K562 (cell line): ENCODE data around the gene MINDY3. TPM values are rescaled to one million over a fixed set of nuclear protein-coding genes. Genes with fewer than 3 reads are reported as not detected.

Experiments
- ATAC-seq: fragments of 200-7000 bp; cut with Tn5 transposase; 3 replicates; pipeline ENCODE4 v1.9.1; 2020; ENCODE audit warnings: moderate library complexity
- BruUV-seq: library from RNA; stranded (reverse); fragments of 400-500 nt; replicated peaks from 2 replicates; lab custom pipeline; 2021; lab: Mats Ljungman, UMichigan
- CTCF ChIA-PET: fragments of 300-600 bp; formaldehyde crosslinking; extraction: SDS; loops from one replicate; lab custom pipeline; 2021; ENCODE audit warnings: low intra/inter-chr PET ratio; lab: Yijun Ruan, JAX
- POLR2A ChIA-PET: fragments of 300-600, 350-650 bp; sonication (Branson Sonifier 250); formaldehyde crosslinking; extraction: SDS; loops from one replicate; lab custom pipeline; 2021; ENCODE audit warnings: antibody characterized with exemption, inconsistent platforms; lab: Yijun Ruan, JAX
- DNase-seq, 4 experiments: peaks; one replicate each; pipeline versions ENCODE4 v3.0.0 to v3.0.0-alpha.2; 2011 to 2018; ENCODE audit warnings: low spot score in 3 of 4, mixed read lengths in 3 of 4; ENCODE audit errors: extremely low read depth in 1 of 4
- FAIRE-seq: peaks from 2 replicates; lab custom pipeline; 2011; peaks lifted over from hg19 to GRCh38; lab: Jason Lieb, UNC
- H2AFZ ChIP-seq: 2 replicates; pipeline ENCODE4 v1.6.0; 2011; ENCODE audit warnings: low read depth, low read length, control low read depth, inconsistent platforms
- H3K27ac ChIP-seq: fragments of 200-600 bp; 3 replicates; pipeline ENCODE4 v1.8.0; 2011; ENCODE audit warnings: low read depth, mild to moderate bottlenecking, control low read depth, inconsistent platforms, low read length, moderate library complexity, mixed read lengths; ENCODE audit errors: extremely low read depth
- H3K27me3 ChIP-seq, 2 experiments: fragments of 300-600 bp in 1 of 2; 2 replicates in 1 of 2; 3 replicates in 1 of 2; pipeline versions ENCODE4 v1.6.0 to v1.8.0; 2011; ENCODE audit warnings: inconsistent platforms in 2 of 2, low read length in 2 of 2, mild to moderate bottlenecking in 1 of 2, mixed read lengths in 1 of 2, moderate library complexity in 1 of 2; ENCODE audit not compliant: control insufficient read depth in 2 of 2, insufficient read depth in 2 of 2
- H3K36me3 ChIP-seq: fragments of 300-600 bp; 3 replicates; pipeline ENCODE4 v1.8.0; 2011; ENCODE audit warnings: mild to moderate bottlenecking, low read length, inconsistent platforms; ENCODE audit not compliant: control insufficient read depth, insufficient read depth
- H3K4me1 ChIP-seq, 2 experiments: fragments of 200-600 bp in 1 of 2; replicated peaks in 1 of 2; 2 replicates in 1 of 2; 3 replicates in 1 of 2; pipeline versions ENCODE4 v1.5.1 to v1.8.0; 2011; ENCODE audit warnings: inconsistent platforms in 2 of 2, low read length in 2 of 2, mild to moderate bottlenecking in 1 of 2, mixed read lengths in 1 of 2, moderate library complexity in 1 of 2; ENCODE audit not compliant: control insufficient read depth in 2 of 2, insufficient read depth in 2 of 2
- H3K4me2 ChIP-seq: 2 replicates; pipeline ENCODE4 v1.6.1; 2011; ENCODE audit warnings: low read length, control low read depth, inconsistent platforms, mixed read lengths; ENCODE audit not compliant: insufficient read depth
- H3K4me3 ChIP-seq: fragments of 200-600 bp; sonication (generic), shearing (Covaris generic); 2 replicates; pipeline ENCODE4 v1.5.1; 2016; ENCODE audit warnings: control low read depth, inconsistent platforms
- H3K79me2 ChIP-seq: fragments of 200-600 bp; 3 replicates; pipeline ENCODE4 v1.8.0; 2011; ENCODE audit warnings: low read length, inconsistent platforms; ENCODE audit not compliant: control insufficient read depth, insufficient read depth
- H3K9ac ChIP-seq, 2 experiments: 2 replicates each; pipeline versions ENCODE4 v1.6.0 to v1.6.1; 2011; ENCODE audit warnings: low read depth in 2 of 2, low read length in 2 of 2, control low read depth in 1 of 2, inconsistent platforms in 1 of 2, mild to moderate bottlenecking in 1 of 2, mixed read lengths in 1 of 2; ENCODE audit not compliant: insufficient read depth in 1 of 2
- H3K9me1 ChIP-seq: one replicate; pipeline ENCODE4 v1.6.0; 2011; ENCODE audit warnings: inconsistent platforms, mild to moderate bottlenecking, low read length, moderate library complexity; ENCODE audit not compliant: control insufficient read depth, insufficient read depth
- H3K9me3 ChIP-seq: replicated peaks from 2 replicates; pipeline ENCODE4 v1.5.1; 2011; ENCODE audit warnings: low read depth, low read length, inconsistent platforms; ENCODE audit not compliant: control insufficient read depth, insufficient read depth
- H4K20me1 ChIP-seq: replicated peaks from 2 replicates; pipeline ENCODE4 v1.6.1; 2011; ENCODE audit warnings: low read length, inconsistent platforms, mixed read lengths; ENCODE audit not compliant: control insufficient read depth, insufficient read depth
- COPS2 ChIP-seq: fragments of 450-650 bp; conservative IDR thresholded peaks from 2 replicates; pipeline ENCODE4 v1.6.1; 2016; ENCODE audit warnings: mild to moderate bottlenecking, moderate library complexity
- GABPB1 ChIP-seq: sonication (generic); formaldehyde crosslinking; IDR thresholded peaks from 2 replicates; pipeline ENCODE4 v1.8.0; 2022; ENCODE audit warnings: mild to moderate bottlenecking, missing genetic modification reagents
- HDAC2 ChIP-seq: fragments of 450-650 bp; IDR thresholded peaks from 2 replicates; pipeline ENCODE4 v1.6.1; 2016; ENCODE audit warnings: mild to moderate bottlenecking
- HNRNPLL ChIP-seq: fragments of 200-400 bp; formaldehyde crosslinking; IDR thresholded peaks from 2 replicates; pipeline ENCODE4 v1.6.1; 2017; ENCODE audit warnings: low read length, low read depth, mild to moderate bottlenecking; ENCODE audit not compliant: poor library complexity, severe bottlenecking
- HNRNPUL1 ChIP-seq: fragments of 200-400 bp; formaldehyde crosslinking; IDR thresholded peaks from 2 replicates; pipeline ENCODE4 v1.6.1; 2017; ENCODE audit warnings: low read length
- KAT8 ChIP-seq: fragments of 450-650 bp; IDR thresholded peaks from 2 replicates; pipeline ENCODE4 v1.6.1; 2016; ENCODE audit warnings: low read depth, mild to moderate bottlenecking
- MYC ChIP-seq, 2 experiments: fragments of 250-450 bp in 1 of 2; sonication (Bioruptor Pico) in 1 of 2; IDR thresholded peaks; 2 replicates each; pipeline versions ENCODE4 v1.5.1 to v1.6.1; 2012 to 2021; ENCODE audit warnings: low read depth in 2 of 2, borderline replicate concordance in 1 of 2, improper control_type of control experiment in 1 of 2, low read length in 1 of 2, mild to moderate bottlenecking in 1 of 2, moderate library complexity in 1 of 2
- NCOA6 ChIP-seq: fragments of 450-650 bp; IDR thresholded peaks from 2 replicates; pipeline ENCODE4 v1.6.1; 2017; ENCODE audit warnings: mild to moderate bottlenecking
- NFYB ChIP-seq: IDR thresholded peaks from 2 replicates; pipeline ENCODE4 v1.6.1; 2011; ENCODE audit warnings: mild to moderate bottlenecking, moderate library complexity; ENCODE audit not compliant: insufficient read length; ENCODE audit errors: extremely low read depth
- NR4A1 ChIP-seq, 2 experiments: fragments of 250-450 bp in 1 of 2; fragments of 450-650 bp in 1 of 2; sonication (Bioruptor Pico) in 1 of 2; IDR thresholded peaks; 2 replicates each; pipeline versions ENCODE4 v1.4.0 to v1.6.1; 2016 to 2020; ENCODE audit warnings: mild to moderate bottlenecking in 2 of 2, missing compliant biosample characterization in 1 of 2, missing genetic modification characterization in 1 of 2, moderate library complexity in 1 of 2
- RB1 ChIP-seq: fragments of 450-650 bp; IDR thresholded peaks from 2 replicates; pipeline ENCODE4 v1.6.1; 2017; ENCODE audit warnings: low read depth, mild to moderate bottlenecking
- SIX5 ChIP-seq, 2 experiments: IDR thresholded peaks; 2 replicates each; pipeline ENCODE4 v1.6.1; 2011; ENCODE audit warnings: low read length in 2 of 2, borderline replicate concordance in 1 of 2, low read depth in 1 of 2, mild to moderate bottlenecking in 1 of 2, moderate library complexity in 1 of 2; ENCODE audit not compliant: insufficient read depth in 1 of 2
- SMARCA4 ChIP-seq: fragments of 450-650 bp; IDR thresholded peaks from 2 replicates; pipeline ENCODE4 v1.6.1; 2016
- SRSF7 ChIP-seq: fragments of 200-400 bp; formaldehyde crosslinking; optimal IDR thresholded peaks from 2 replicates; pipeline ENCODE3; 2017; ENCODE audit warnings: mild to moderate bottlenecking, low read depth, low read length
- WHSC1 ChIP-seq: IDR thresholded peaks from one replicate; pipeline ENCODE4 v1.6.1; 2012; ENCODE audit warnings: low read length, control low read depth, inconsistent platforms
- ZKSCAN8 ChIP-seq: fragments of 200-800 bp; sonication (Bioruptor generic); IDR thresholded peaks from 2 replicates; pipeline ENCODE4 v1.6.1; 2016; ENCODE audit warnings: missing genetic modification characterization, missing compliant biosample characterization
- ZNF3 ChIP-seq: fragments of 250-450 bp; sonication (Bioruptor Pico); IDR thresholded peaks from 2 replicates; pipeline ENCODE4 v1.5.0; 2021; ENCODE audit warnings: mild to moderate bottlenecking, moderate library complexity
- ZNF316 ChIP-seq: fragments of 450-650 bp; IDR thresholded peaks from 2 replicates; pipeline ENCODE4 v1.6.1; 2016
- WGBS: fragments of 100-300 bp; shearing (Covaris generic); methylation state at CpG from one replicate; pipeline ENCODE4 v1.1.6; 2016; ENCODE audit warnings: low coverage, mixed read lengths; ENCODE audit not compliant: insufficient coverage; ENCODE audit errors: missing lambda C conversion rate; 5-methylcytosine and 5-hydroxymethylcytosine counted together
- in situ Hi-C: fragments of 300-500 bp; cut with MboI; formaldehyde crosslinking; loops from 4 replicates; pipeline ENCODE4 v1.15.0; 2018; ENCODE audit warnings: inconsistent platforms, mixed read lengths
- intact Hi-C: fragments of 100-400 bp; cut with micrococcal nuclease; formaldehyde crosslinking; loops from 2 replicates; pipeline ENCODE4 v1.14.2; 2022
- polyA plus RNA-seq, 8 experiments: library from polyadenylated mRNA; depleted of rRNA in 4 of 8; stranded (reverse) in 5 of 8; unstranded in 3 of 8; fragments of >200 nt; fragmentation: Nextera tagmentation in 2 of 8; fragmentation: Illumina TruSeq in 1 of 8; extraction: Ambion mirVana in 2 of 8; extraction: Trizol in 1 of 8; gene quantifications; 2 replicates each; pipeline versions ENCODE4 v1.2.1 to v1.2.3, GENCODE V29; 2011 to 2014; ENCODE audit warnings: inconsistent platforms in 1 of 8, missing spikeins in 1 of 8
- total RNA-seq, 7 experiments: library from RNA; depleted of rRNA in 6 of 7; stranded (reverse); fragments of >200 nt in 6 of 7; fragmentation: Illumina TruSeq in 2 of 7; extraction: Trizol in 2 of 7; gene quantifications; 2 replicates each; pipeline versions ENCODE4 v1.2.1 to v1.2.3, GENCODE V29; 2011 to 2021; ENCODE audit warnings: low replicate concordance in 1 of 7
- TF ChIP-seq, protein P1 (sequence below): fragments of 450-650 bp; IDR thresholded peaks from 2 replicates; pipeline ENCODE4 v1.6.1; 2017; ENCODE audit warnings: antibody characterized with exemption
- TF ChIP-seq, protein P2 (sequence below): fragments of 250-450 bp; sonication (Bioruptor Pico); IDR thresholded peaks from 2 replicates; pipeline ENCODE4 v1.4.0; 2020

MINDY3 gene
- total and polyA plus RNA-seq, 9 of the 15 experiments (the other 6 are each of a cell fraction or from before 2014, with no cell fraction given): 14.0 to 35.9 (median 23.6) TPM

DNA sequence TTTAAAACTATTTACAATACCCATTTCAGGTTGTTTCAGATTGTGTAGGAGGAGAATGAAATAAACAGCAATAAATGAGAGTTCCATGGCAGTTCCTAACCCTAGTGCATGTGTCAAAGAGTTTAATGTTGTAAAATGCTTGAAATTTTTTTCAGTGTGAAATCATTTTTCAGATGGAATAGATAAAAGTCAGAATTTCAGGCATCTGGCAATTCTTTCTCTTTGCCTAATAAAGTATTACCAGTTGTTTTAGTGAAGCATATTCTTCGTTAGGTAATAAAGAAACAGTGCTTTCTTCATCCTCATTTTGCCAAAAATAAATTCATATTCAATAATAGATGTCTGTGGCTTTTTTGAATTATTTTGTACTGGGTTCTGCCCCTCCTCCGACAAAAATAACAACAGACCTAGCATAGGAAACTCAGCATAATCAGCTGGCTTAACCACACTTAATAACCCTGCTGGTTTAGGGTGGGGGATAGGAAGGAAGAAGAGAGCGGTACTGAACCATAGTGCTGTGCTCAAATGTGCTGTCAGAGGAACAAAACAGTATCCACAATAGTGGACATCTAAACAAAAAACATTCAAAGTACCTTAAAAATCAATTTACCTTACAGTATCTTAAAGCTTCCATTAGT lies 39.1 kb downstream of the MINDY3 start:
- no peak overlapping the region for H3K4me3 ChIP-seq
- peaks cover 50% of the 10 kb centered on the region; the same call in 2 of the 3 replicates for H3K36me3 ChIP-seq
- intact Hi-C loops: loop anchor here (5.0 to 10.0 kb wide), 4 partner anchors 74 to 236 kb away; partner anchors contain the start of gene ITGA8
- WGBS: 98% methylated on average over 3 of the region's 3 CpGs
- BruUV-seq: no TSS peak
- H2AFZ ChIP-seq: no peak overlapping the region
- peaks cover 0 to 10% of the 10 kb centered on the region in 2 experiments; a peak in 2 of 5 replicates for H3K4me1 ChIP-seq
- H3K27me3 ChIP-seq: no peaks in the 10 kb centered on the region
- CTCF ChIA-PET: interaction anchor here (0.6 kb wide), 1 partner anchor 90 kb away, joined by 3 read pairs; no protein-coding TSS in a partner anchor
- in situ Hi-C loops: loop anchor here (5.0 kb wide), 1 partner anchor 389 kb away; no protein-coding TSS in a partner anchor
- POLR2A ChIA-PET: no interaction called here
- H3K4me2 ChIP-seq: no peak overlapping the region
- FAIRE-seq (no peak), DNase-seq (no peak), ATAC-seq (no peak)
- no peaks in the 10 kb centered on the region for H3K79me2 ChIP-seq
- H3K9me1 ChIP-seq: no peaks in the 10 kb centered on the region
- H3K9ac ChIP-seq: no peak overlapping the region
- H3K27ac ChIP-seq: no peak overlapping the region
- no peaks in the 10 kb centered on the region for H3K9me3 ChIP-seq
- no peaks in the 10 kb centered on the region for H4K20me1 ChIP-seq
- no peak for TF ChIP-seq NFYB
- no peak for TF ChIP-seq GABPB1 (CRISPR knock-in tag)
- no peak for TF ChIP-seq HNRNPUL1
- no peak for TF ChIP-seq ZKSCAN8 (CRISPR knock-in tag)
- TF ChIP-seq KAT8: no peak
- no peak for TF ChIP-seq ZNF3 (CRISPR knock-in tag)
- no peak for TF ChIP-seq COPS2
- TF ChIP-seq NR4A1 (CRISPR knock-in tag; IDR thresholded peaks at IDR 0.05): no peak
- no peak for TF ChIP-seq NR4A1 (tag; IDR thresholded peaks at IDR 0.05)
- no peak for TF ChIP-seq HNRNPLL
- no peak for TF ChIP-seq HDAC2
- TF ChIP-seq SMARCA4: no peak
- TF ChIP-seq ZNF316: no peak
- no peak for TF ChIP-seq SIX5 (IDR thresholded peaks at IDR 0.05; ENCODE audit: borderline replicate concordance in 1 of 2, insufficient read depth in 1 of 2, low read depth in 1 of 2, low read length in 2 of 2)
- TF ChIP-seq, protein P1, sequence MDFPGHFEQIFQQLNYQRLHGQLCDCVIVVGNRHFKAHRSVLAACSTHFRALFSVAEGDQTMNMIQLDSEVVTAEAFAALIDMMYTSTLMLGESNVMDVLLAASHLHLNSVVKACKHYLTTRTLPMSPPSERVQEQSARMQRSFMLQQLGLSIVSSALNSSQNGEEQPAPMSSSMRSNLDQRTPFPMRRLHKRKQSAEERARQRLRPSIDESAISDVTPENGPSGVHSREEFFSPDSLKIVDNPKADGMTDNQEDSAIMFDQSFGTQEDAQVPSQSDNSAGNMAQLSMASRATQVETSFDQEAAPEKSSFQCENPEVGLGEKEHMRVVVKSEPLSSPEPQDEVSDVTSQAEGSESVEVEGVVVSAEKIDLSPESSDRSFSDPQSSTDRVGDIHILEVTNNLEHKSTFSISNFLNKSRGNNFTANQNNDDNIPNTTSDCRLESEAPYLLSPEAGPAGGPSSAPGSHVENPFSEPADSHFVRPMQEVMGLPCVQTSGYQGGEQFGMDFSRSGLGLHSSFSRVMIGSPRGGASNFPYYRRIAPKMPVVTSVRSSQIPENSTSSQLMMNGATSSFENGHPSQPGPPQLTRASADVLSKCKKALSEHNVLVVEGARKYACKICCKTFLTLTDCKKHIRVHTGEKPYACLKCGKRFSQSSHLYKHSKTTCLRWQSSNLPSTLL: no peak
- TF ChIP-seq WHSC1: no peak
- TF ChIP-seq MYC (IDR thresholded peaks at IDR 0.05; ENCODE audit: low read depth, low read length): no peak
- no peak for TF ChIP-seq MYC (CRISPR knock-in tag; IDR thresholded peaks at IDR 0.05; ENCODE audit: borderline replicate concordance, low read depth)
- TF ChIP-seq, protein P2, sequence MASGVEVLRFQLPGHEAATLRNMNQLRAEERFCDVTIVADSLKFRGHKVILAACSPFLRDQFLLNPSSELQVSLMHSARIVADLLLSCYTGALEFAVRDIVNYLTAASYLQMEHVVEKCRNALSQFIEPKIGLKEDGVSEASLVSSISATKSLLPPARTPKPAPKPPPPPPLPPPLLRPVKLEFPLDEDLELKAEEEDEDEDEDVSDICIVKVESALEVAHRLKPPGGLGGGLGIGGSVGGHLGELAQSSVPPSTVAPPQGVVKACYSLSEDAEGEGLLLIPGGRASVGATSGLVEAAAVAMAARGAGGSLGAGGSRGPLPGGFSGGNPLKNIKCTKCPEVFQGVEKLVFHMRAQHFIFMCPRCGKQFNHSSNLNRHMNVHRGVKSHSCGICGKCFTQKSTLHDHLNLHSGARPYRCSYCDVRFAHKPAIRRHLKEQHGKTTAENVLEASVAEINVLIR (CRISPR knock-in tag): no peak
- TF ChIP-seq NCOA6: no peak
- no peak for TF ChIP-seq RB1
- no peak for TF ChIP-seq SRSF7
